A549 (cell line): Measurements from ENCODE around the gene HNRNPLL. TPM values are rescaled to one million over a fixed set of nuclear protein-coding genes. Genes with fewer than 3 reads are reported as not detected.
A peak's percentile ranks its signal among the peaks of the same experiment; 100 is the strongest.

Source experiments
- ATAC-seq, 2 experiments: fragments of 200-7000 bp in 1 of 2; fragments of >200 bp in 1 of 2; cut with Nextera tagmentation in 1 of 2; cut with Tn5 transposase in 1 of 2; 3 replicates each; pipeline versions ENCODE4 v1.8.0 to v1.9.1; 2018 to 2020; ENCODE audit warnings: mild to moderate bottlenecking in 1 of 2, moderate library complexity in 1 of 2
- CTCF ChIA-PET: fragments of 300-600 bp; sonication (Branson Sonifier 250); formaldehyde crosslinking; extraction: SDS; loops from one replicate; lab custom pipeline; 2021; ENCODE audit warnings: antibody characterized with exemption, inconsistent platforms; lab: Yijun Ruan, JAX
- POLR2A ChIA-PET: fragments of 350-600 bp; formaldehyde crosslinking; extraction: SDS; loops from one replicate; lab custom pipeline; 2021; ENCODE audit warnings: antibody characterized with exemption, inconsistent platforms; lab: Yijun Ruan, JAX
- DNase-seq, 2 experiments: peaks; one replicate each; pipeline versions ENCODE4 v3.0.0 to v3.0.0-alpha.2; 2011 to 2016; ENCODE audit warnings: low read depth in 1 of 2, low spot score in 1 of 2
- FAIRE-seq: peaks from 2 replicates; lab custom pipeline; 2011; peaks lifted over from hg19 to GRCh38; lab: Jason Lieb, UNC
- H3K27ac ChIP-seq, 2 experiments: fragments of >200 bp; sonication (Bioruptor Twin); formaldehyde crosslinking; 3 replicates each; pipeline ENCODE4 v1.5.1; 2016 to 2017
- H3K4me1 ChIP-seq: fragments of >200 bp; sonication (Bioruptor Twin); formaldehyde crosslinking; 3 replicates; pipeline ENCODE4 v1.6.1; 2016
- H3K4me2 ChIP-seq: fragments of >200 bp; sonication (Bioruptor Twin); formaldehyde crosslinking; 3 replicates; pipeline ENCODE4 v1.6.1; 2016
- H3K4me3 ChIP-seq: fragments of >200 bp; sonication (Bioruptor Twin); formaldehyde crosslinking; 3 replicates; pipeline ENCODE4 v1.5.1; 2016
- H3K9me3 ChIP-seq: fragments of >200 bp; sonication (Bioruptor Twin); formaldehyde crosslinking; 3 replicates; pipeline ENCODE4 v1.6.1; 2016
- ATOH8 ChIP-seq: fragments of 250-450 bp; sonication (Bioruptor Pico); IDR thresholded peaks from 2 replicates; pipeline ENCODE4 v1.5.0; 2020; ENCODE audit warnings: low read depth, mild to moderate bottlenecking, moderate library complexity
- BCL3 ChIP-seq: fragments of >200 bp; sonication (Bioruptor Twin); formaldehyde crosslinking; IDR thresholded peaks from 3 replicates; pipeline ENCODE4 v1.6.1; 2016
- BHLHE40 ChIP-seq: IDR thresholded peaks from 2 replicates; pipeline ENCODE4 v1.6.1; 2012; ENCODE audit warnings: low read depth, low read length, inconsistent platforms
- CBX2 ChIP-seq: fragments of 200-600 bp; sonication (generic); IDR thresholded peaks from 2 replicates; pipeline ENCODE4 v1.6.1; 2016; ENCODE audit warnings: low read depth, mild to moderate bottlenecking, borderline replicate concordance
- CEBPB ChIP-seq, 2 experiments: fragments of >200 bp in 1 of 2; sonication (Bioruptor Twin) in 1 of 2; formaldehyde crosslinking in 1 of 2; IDR thresholded peaks; 2 replicates each; pipeline ENCODE4 v1.6.1; 2012 to 2016
- CHD2 ChIP-seq: fragments of 150-350 bp; IDR thresholded peaks from 2 replicates; pipeline ENCODE4 v1.6.1; 2014; ENCODE audit warnings: low read length; ENCODE audit not compliant: partially characterized antibody
- E2F6 ChIP-seq: IDR thresholded peaks from 2 replicates; pipeline ENCODE4 v1.6.1; 2012; ENCODE audit warnings: low read depth, borderline replicate concordance
- EHF ChIP-seq: fragments of 250-450 bp; sonication (Bioruptor Pico); IDR thresholded peaks from 2 replicates; pipeline ENCODE4 v1.5.0; 2020; ENCODE audit warnings: mild to moderate bottlenecking
- ESRRA ChIP-seq: fragments of 150-350 bp; IDR thresholded peaks from 2 replicates; pipeline ENCODE4 v1.6.1; 2014; ENCODE audit warnings: mild to moderate bottlenecking, low read length, borderline replicate concordance
- FOSB ChIP-seq: fragments of 250-450 bp; sonication (Bioruptor Pico); IDR thresholded peaks from 2 replicates; pipeline ENCODE4 v1.5.0; 2020; ENCODE audit warnings: mild to moderate bottlenecking, moderate library complexity
- HES2 ChIP-seq: fragments of >200 bp; sonication (Bioruptor Twin); formaldehyde crosslinking; IDR thresholded peaks from 2 replicates; pipeline ENCODE4 v1.6.1; 2016
- HOXB13 ChIP-seq: fragments of 250-450 bp; sonication (Bioruptor Pico); IDR thresholded peaks from 2 replicates; pipeline ENCODE4 v1.5.0; 2020; ENCODE audit warnings: low read depth, mild to moderate bottlenecking, moderate library complexity
- JUN ChIP-seq, 2 experiments: fragments of >200 bp; sonication (Bioruptor Twin); formaldehyde crosslinking; IDR thresholded peaks; 2 replicates in 1 of 2; 3 replicates in 1 of 2; pipeline ENCODE4 v1.6.1; 2016 to 2017
- KDM1A ChIP-seq: fragments of 200-600 bp; sonication (generic); IDR thresholded peaks from 2 replicates; pipeline ENCODE4 v1.6.1; 2016; ENCODE audit warnings: low read depth, mild to moderate bottlenecking
- RAD21 ChIP-seq, 2 experiments: fragments of >200 bp in 1 of 2; sonication (Bioruptor Twin) in 1 of 2; formaldehyde crosslinking in 1 of 2; IDR thresholded peaks in 1 of 2; conservative IDR thresholded peaks in 1 of 2; 2 replicates in 1 of 2; 3 replicates in 1 of 2; pipeline ENCODE4 v1.6.1; 2012 to 2018; ENCODE audit warnings: inconsistent platforms in 1 of 2
- SMC3 ChIP-seq: fragments of >200 bp; sonication (Bioruptor Twin); formaldehyde crosslinking; IDR thresholded peaks from 3 replicates; pipeline ENCODE4 v1.6.1; 2018; ENCODE audit warnings: inconsistent platforms
- ZC3H11A ChIP-seq: fragments of 450-650 bp; IDR thresholded peaks from 2 replicates; pipeline ENCODE4 v1.6.1; 2014; ENCODE audit warnings: antibody characterized with exemption, mild to moderate bottlenecking
- ZFP36 ChIP-seq: fragments of 450-650 bp; IDR thresholded peaks from 2 replicates; pipeline ENCODE4 v1.6.1; 2014; ENCODE audit warnings: borderline replicate concordance; ENCODE audit not compliant: partially characterized antibody
- WGBS: methylation state at CpG from one replicate; pipeline ENCODE4 v1.1.6; 2017; ENCODE audit errors: missing lambda C conversion rate; 5-methylcytosine and 5-hydroxymethylcytosine counted together
- polyA plus RNA-seq, 4 experiments: library from polyadenylated mRNA; depleted of rRNA in 3 of 4; stranded (reverse); fragments of >200 nt; fragmentation: RNase III in 1 of 4; extraction: RNeasy Plus Mini Kit Qiagen cat#74134 plus additional on column Dnase treatment in 1 of 4; gene quantifications; 2 replicates in 3 of 4; 3 replicates in 1 of 4; pipeline ENCODE4 v1.2.3, GENCODE V29; 2011 to 2017
- TF ChIP-seq, protein P1 (sequence below): fragments of >200 bp; sonication (Bioruptor Twin); formaldehyde crosslinking; IDR thresholded peaks from 3 replicates; pipeline ENCODE4 v1.5.1; 2016
- TF ChIP-seq, protein P2 (sequence below): fragments of 200-600 bp; sonication (generic); IDR thresholded peaks from 2 replicates; pipeline ENCODE4 v1.6.1; 2016; ENCODE audit warnings: antibody characterized with exemption, mild to moderate bottlenecking, moderate library complexity
- TF ChIP-seq, protein P3 (sequence below): fragments of 250-450 bp; sonication (Bioruptor Pico); IDR thresholded peaks from 2 replicates; pipeline ENCODE4 v1.5.0; 2021; ENCODE audit warnings: mild to moderate bottlenecking, moderate library complexity, borderline replicate concordance

The HNRNPLL gene
- polyA plus RNA-seq, 2 of the 4 experiments (the other 2 are of a cell fraction), result 39.0 to 73.8 TPM

DNA sequence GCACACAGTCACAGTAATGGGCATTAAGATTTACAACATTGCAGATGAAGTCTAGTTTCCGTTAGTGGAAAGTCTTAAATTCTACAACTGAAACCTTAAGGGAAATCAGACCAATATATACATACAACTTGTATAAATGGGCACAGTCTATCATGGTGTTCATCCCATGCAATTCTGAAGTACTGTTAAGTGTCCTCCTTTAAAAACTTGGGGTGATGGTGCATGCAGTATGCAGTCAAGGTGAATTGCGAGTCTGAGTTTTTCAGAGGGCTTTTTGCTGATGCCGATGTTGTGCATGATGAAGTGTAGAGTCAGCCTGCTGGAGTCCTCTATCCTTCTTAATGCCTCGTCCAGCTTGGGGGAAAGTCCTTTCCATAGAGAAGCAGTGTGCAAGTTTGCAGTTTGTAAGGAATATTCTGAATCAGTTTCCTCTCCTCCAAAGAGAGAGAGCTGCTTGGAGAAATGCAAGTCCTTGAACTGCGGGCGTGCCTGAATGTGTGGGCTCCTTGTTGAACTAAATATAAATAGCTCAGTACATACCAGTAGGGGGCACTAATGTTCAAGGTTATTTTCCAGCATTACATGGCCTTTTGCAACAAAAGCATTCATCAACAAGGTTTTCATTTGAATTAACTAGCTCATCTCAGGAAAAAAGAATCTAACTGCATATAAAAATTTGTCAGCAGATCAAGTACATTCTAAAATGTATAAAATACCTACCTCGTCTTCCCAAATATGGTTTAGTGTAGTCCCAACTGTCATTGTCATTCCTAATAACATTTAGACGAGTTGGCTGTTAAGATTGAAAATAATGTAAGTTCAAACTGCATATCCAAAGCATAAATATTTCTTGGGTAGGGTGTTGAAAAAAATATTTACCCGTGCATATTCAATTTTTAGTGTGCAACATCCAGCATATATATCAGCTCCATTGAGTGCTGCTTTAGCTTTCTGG, 21.3 kb downstream of the HNRNPLL start:
- H3K4me1 ChIP-seq, result peaks cover 3% of the 10 kb centered on the region; the same call in 1 of the 3 replicates
- CTCF ChIA-PET, result interaction anchor here (0.6 to 21.2 kb wide), 58 partner anchors 9 to 265 kb away, joined by 3 to 423 read pairs (median 4); partner anchors contain the start of genes GALM, HNRNPLL and SRSF7
- H3K27ac ChIP-seq, result no peak overlapping the region
- TF ChIP-seq SMC3 (peak; percentile 87), CEBPB (IDR thresholded peaks at IDR 0.05) (peak in 1 of 2 experiments; percentile 39; a peak in 1 of 4 replicates), HES2 (no peak), FOSB (no peak), RAD21 (conservative IDR thresholded peaks at IDR 0.05 in 1 of 2, IDR thresholded peaks at IDR 0.05 in 1 of 2) (peak; percentile 89 to 91)
- TF ChIP-seq, protein P1, sequence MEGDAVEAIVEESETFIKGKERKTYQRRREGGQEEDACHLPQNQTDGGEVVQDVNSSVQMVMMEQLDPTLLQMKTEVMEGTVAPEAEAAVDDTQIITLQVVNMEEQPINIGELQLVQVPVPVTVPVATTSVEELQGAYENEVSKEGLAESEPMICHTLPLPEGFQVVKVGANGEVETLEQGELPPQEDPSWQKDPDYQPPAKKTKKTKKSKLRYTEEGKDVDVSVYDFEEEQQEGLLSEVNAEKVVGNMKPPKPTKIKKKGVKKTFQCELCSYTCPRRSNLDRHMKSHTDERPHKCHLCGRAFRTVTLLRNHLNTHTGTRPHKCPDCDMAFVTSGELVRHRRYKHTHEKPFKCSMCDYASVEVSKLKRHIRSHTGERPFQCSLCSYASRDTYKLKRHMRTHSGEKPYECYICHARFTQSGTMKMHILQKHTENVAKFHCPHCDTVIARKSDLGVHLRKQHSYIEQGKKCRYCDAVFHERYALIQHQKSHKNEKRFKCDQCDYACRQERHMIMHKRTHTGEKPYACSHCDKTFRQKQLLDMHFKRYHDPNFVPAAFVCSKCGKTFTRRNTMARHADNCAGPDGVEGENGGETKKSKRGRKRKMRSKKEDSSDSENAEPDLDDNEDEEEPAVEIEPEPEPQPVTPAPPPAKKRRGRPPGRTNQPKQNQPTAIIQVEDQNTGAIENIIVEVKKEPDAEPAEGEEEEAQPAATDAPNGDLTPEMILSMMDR, result peak; percentile 94
- TF ChIP-seq, all 56 proteins: peak for 4
- FAIRE-seq (peak; percentile 91), ATAC-seq (peak; percentile 91 to 97), DNase-seq (peak in 1 of 2 experiments; percentile 83)
- no peak overlapping the region for H3K4me3 ChIP-seq
- POLR2A ChIA-PET, result interaction anchor here (0.6 to 5.2 kb wide), 5 partner anchors 21 to 170 kb away, joined by 3 to 57 read pairs (median 5); partner anchors contain the start of genes HNRNPLL and SRSF7
- H3K9me3 ChIP-seq, result no peaks in the 10 kb centered on the region
- H3K4me2 ChIP-seq, result no peak overlapping the region
- 51% methylated on average over 9 of the region's 9 CpGs for WGBS

- CTCF ChIA-PET, result interaction anchor here (0.7 to 21.2 kb wide), 10 partner anchors 9 to 377 kb away, joined by 3 to 423 read pairs (median 6); partner anchors contain the start of gene HNRNPLL
- ATAC-seq (no peak), DNase-seq (no peak), FAIRE-seq (no peak)
- H3K4me3 ChIP-seq, result no peak overlapping the region
- no peak overlapping the region for H3K4me2 ChIP-seq
- no peaks in the 10 kb centered on the region for H3K9me3 ChIP-seq
- WGBS, result 75% methylated on average over 2 of the region's 2 CpGs
- no peak overlapping the region for H3K27ac ChIP-seq
- H3K4me1 ChIP-seq, result peaks cover 3% of the 10 kb centered on the region; the same call in 1 of the 3 replicates
- POLR2A ChIA-PET, result interaction anchor here (0.9 kb wide), 1 partner anchor 171 kb away, joined by 5 read pairs; the partner anchor contains the start of gene SRSF7
- TF ChIP-seq E2F6, result no peak
- no peak for TF ChIP-seq KDM1A
- TF ChIP-seq ZFP36, result no peak
- no peak for TF ChIP-seq CBX2
- TF ChIP-seq EHF (CRISPR knock-in tag), result no peak
- TF ChIP-seq CHD2, result no peak
- TF ChIP-seq JUN (IDR thresholded peaks at IDR 0.05), result no peak
- no peak for TF ChIP-seq BHLHE40
- no peak for TF ChIP-seq RAD21 (conservative IDR thresholded peaks at IDR 0.05 in 1 of 2, IDR thresholded peaks at IDR 0.05 in 1 of 2)
- TF ChIP-seq ESRRA, result no peak
- TF ChIP-seq SMC3, result no peak
- TF ChIP-seq ATOH8, result no peak
- no peak for TF ChIP-seq BCL3
- TF ChIP-seq, protein P2, sequence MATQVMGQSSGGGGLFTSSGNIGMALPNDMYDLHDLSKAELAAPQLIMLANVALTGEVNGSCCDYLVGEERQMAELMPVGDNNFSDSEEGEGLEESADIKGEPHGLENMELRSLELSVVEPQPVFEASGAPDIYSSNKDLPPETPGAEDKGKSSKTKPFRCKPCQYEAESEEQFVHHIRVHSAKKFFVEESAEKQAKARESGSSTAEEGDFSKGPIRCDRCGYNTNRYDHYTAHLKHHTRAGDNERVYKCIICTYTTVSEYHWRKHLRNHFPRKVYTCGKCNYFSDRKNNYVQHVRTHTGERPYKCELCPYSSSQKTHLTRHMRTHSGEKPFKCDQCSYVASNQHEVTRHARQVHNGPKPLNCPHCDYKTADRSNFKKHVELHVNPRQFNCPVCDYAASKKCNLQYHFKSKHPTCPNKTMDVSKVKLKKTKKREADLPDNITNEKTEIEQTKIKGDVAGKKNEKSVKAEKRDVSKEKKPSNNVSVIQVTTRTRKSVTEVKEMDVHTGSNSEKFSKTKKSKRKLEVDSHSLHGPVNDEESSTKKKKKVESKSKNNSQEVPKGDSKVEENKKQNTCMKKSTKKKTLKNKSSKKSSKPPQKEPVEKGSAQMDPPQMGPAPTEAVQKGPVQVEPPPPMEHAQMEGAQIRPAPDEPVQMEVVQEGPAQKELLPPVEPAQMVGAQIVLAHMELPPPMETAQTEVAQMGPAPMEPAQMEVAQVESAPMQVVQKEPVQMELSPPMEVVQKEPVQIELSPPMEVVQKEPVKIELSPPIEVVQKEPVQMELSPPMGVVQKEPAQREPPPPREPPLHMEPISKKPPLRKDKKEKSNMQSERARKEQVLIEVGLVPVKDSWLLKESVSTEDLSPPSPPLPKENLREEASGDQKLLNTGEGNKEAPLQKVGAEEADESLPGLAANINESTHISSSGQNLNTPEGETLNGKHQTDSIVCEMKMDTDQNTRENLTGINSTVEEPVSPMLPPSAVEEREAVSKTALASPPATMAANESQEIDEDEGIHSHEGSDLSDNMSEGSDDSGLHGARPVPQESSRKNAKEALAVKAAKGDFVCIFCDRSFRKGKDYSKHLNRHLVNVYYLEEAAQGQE, result no peak
- no peak for TF ChIP-seq ZC3H11A
- no peak for TF ChIP-seq HOXB13 (CRISPR knock-in tag)
- TF ChIP-seq, protein P3, sequence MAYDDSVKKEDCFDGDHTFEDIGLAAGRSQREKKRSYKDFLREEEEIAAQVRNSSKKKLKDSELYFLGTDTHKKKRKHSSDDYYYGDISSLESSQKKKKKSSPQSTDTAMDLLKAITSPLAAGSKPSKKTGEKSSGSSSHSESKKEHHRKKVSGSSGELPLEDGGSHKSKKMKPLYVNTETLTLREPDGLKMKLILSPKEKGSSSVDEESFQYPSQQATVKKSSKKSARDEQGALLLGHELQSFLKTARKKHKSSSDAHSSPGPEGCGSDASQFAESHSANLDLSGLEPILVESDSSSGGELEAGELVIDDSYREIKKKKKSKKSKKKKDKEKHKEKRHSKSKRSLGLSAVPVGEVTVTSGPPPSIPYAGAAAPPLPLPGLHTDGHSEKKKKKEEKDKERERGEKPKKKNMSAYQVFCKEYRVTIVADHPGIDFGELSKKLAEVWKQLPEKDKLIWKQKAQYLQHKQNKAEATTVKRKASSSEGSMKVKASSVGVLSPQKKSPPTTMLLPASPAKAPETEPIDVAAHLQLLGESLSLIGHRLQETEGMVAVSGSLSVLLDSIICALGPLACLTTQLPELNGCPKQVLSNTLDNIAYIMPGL (CRISPR knock-in tag), result no peak
These were observed 22.6 kb downstream of the HNRNPLL start for GRCh38 chr2:38580115-38580636.
